ENCODE results near the gene HOMEZ.
A peak's percentile ranks its signal among the peaks of the same experiment; 100 is the strongest.

The HOMEZ gene

DNA sequence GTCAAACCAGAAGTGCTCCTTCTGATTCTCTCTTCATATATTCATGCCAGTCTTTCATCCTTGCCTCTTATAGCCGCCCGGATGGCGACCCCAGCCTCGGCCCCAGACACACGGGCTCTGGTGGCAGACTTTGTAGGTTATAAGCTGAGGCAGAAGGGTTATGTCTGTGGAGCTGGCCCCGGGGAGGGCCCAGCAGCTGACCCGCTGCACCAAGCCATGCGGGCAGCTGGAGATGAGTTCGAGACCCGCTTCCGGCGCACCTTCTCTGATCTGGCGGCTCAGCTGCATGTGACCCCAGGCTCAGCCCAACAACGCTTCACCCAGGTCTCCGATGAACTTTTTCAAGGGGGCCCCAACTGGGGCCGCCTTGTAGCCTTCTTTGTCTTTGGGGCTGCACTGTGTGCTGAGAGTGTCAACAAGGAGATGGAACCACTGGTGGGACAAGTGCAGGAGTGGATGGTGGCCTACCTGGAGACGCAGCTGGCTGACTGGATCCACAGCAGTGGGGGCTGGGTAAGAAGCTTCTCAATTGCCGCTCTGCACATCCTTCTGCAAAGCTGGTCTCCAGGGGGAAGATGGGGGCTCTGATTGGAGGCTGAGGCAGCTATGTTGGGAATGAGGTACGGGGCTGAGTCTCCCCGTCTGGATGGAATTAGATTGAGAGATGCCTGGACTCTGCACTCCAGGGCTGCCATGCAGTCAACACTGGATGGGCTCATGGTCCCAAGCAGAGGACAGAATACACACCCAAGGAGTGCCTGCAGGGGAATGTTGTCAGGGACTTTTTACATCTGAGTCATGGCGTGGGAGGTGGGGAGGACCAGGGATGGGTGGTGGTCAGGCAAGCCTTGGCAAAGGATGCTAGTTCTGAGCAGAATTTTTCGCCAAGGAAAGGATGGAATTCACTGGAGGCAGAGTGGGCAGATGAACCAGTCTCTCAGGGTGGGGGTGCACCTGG, 22.0 kb upstream of the HOMEZ start:
- Histone ChIP-seq H3K9me3 (ENCODE audit: control insufficient read depth in 1 of 2, low read length in 2 of 2) (no peaks in the 10 kb centered on the region), H3K36me3 (ENCODE audit: control insufficient read depth in 1 of 2, insufficient read depth in 2 of 2, low read length in 2 of 2) (peaks cover 18 to 22% of the 10 kb centered on the region in 2 donors), H3K4me1 (ENCODE audit: control insufficient read depth in 1 of 2, insufficient read depth in 2 of 2, low read length in 2 of 2) (peaks cover 38 to 41% of the 10 kb centered on the region in 2 donors), H3K27me3 (ENCODE audit: control insufficient read depth in 1 of 2, insufficient read depth in 2 of 2, low read length in 2 of 2) (no peaks in the 10 kb centered on the region), H3K4me3 (ENCODE audit: low read depth in 1 of 2, low read length in 2 of 2) (peak overlapping the region; percentile 80 to 89), H3K9ac (ENCODE audit: low read depth in 1 of 2, low read length in 2 of 2) (peak overlapping the region; percentile 84 to 97), H3K27ac (ENCODE audit: low read depth, low read length) (no peak overlapping the region)

DNA sequence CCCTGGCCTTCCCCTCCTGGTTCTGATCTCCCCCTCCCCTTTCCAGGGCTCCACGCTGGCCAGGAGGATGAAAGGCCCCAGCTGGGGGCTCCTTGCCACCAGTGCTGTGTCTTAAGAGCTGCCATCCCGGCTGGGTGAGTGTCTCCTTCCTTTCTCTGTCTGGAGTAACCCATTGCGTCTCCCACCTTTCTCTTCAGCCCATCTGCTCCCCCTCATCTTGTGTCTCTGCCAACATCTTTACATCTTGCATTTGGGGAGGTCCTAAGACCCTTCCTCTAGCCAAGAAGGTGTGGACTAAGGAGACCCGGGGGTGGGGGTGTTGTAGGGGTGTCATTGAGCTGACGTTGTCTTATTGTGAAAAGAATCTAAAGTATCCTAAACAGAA, 21.2 kb upstream of the HOMEZ start:
- Histone ChIP-seq H3K9ac (ENCODE audit: low read depth in 1 of 2, low read length in 2 of 2) (peak overlapping the region; percentile 84 to 97), H3K36me3 (ENCODE audit: control insufficient read depth in 1 of 2, insufficient read depth in 2 of 2, low read length in 2 of 2) (peaks cover 18 to 22% of the 10 kb centered on the region in 2 donors), H3K27ac (ENCODE audit: low read depth, low read length) (peak overlapping the region; percentile 81), H3K4me1 (ENCODE audit: control insufficient read depth in 1 of 2, insufficient read depth in 2 of 2, low read length in 2 of 2) (peaks cover 38 to 47% of the 10 kb centered on the region in 2 donors), H3K4me3 (ENCODE audit: low read depth in 1 of 2, low read length in 2 of 2) (peak overlapping the region; percentile 80 to 89), H3K27me3 (ENCODE audit: control insufficient read depth in 1 of 2, insufficient read depth in 2 of 2, low read length in 2 of 2) (no peaks in the 10 kb centered on the region), H3K9me3 (ENCODE audit: control insufficient read depth in 1 of 2, low read length in 2 of 2) (no peaks in the 10 kb centered on the region)

DNA sequence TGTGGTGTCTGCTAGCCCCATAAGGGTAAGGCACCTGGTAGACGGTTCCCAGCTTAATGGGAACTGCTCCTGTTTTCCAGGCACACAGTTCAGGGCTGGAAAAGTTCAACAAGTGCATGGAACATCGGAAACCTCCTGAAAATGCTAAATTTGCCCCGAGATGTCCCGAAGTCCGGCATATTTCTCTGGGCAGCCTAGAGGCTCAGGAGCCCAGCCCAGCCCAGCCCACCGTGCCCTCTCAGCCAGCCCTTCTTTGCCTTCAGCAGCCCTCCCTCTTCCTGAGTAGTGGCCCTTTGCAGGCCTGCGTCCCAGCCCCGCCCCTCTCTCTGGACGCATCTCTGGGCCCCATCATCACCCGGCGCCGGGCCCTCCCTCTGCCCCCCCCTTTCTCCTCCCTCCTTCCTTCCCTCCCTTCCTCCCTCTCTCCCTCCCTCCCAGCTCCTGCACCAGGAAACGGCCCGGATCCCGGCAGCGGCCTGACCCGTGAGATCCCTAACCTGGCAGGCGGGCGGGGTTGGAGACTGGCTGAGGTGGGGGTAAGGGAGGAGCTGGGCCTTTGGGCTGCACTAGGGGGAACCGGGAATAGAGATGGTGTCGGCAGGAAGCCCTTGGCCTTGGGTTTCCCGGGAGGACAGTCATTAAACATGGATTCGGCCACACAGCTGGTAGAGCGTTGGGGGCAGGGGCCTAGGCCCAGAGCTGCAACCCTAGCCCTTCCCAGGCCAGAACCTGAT, 20.6 kb upstream of the HOMEZ start, which contains the start of gene BCL2L2:
Gene BCL2L2, plus strand, starts transcription at position 422 of the 734 bp plus-strand sequence. CDS start 935 bp downstream, outside the sequence.
- H3K36me3 ChIP-seq (ENCODE audit: control insufficient read depth in 1 of 2, insufficient read depth in 2 of 2, low read length in 2 of 2), result peaks cover 17 to 18% of the 10 kb centered on the region in 2 donors
- peak within 1 kb of the TSS; percentile 81 for H3K27ac ChIP-seq (ENCODE audit: low read depth, low read length)
- no peaks in the 10 kb centered on the region for H3K27me3 ChIP-seq (ENCODE audit: control insufficient read depth in 1 of 2, insufficient read depth in 2 of 2, low read length in 2 of 2)
- H3K4me1 ChIP-seq (ENCODE audit: control insufficient read depth in 1 of 2, insufficient read depth in 2 of 2, low read length in 2 of 2), result peaks cover 38 to 47% of the 10 kb centered on the region in 2 donors
- H3K4me3 ChIP-seq (ENCODE audit: low read depth in 1 of 2, low read length in 2 of 2), result peak within 1 kb of the TSS; percentile 80 to 89
- no peaks in the 10 kb centered on the region for H3K9me3 ChIP-seq (ENCODE audit: control insufficient read depth in 1 of 2, low read length in 2 of 2)
- peak within 1 kb of the TSS; percentile 84 to 97 for H3K9ac ChIP-seq (ENCODE audit: low read depth in 1 of 2, low read length in 2 of 2)

DNA sequence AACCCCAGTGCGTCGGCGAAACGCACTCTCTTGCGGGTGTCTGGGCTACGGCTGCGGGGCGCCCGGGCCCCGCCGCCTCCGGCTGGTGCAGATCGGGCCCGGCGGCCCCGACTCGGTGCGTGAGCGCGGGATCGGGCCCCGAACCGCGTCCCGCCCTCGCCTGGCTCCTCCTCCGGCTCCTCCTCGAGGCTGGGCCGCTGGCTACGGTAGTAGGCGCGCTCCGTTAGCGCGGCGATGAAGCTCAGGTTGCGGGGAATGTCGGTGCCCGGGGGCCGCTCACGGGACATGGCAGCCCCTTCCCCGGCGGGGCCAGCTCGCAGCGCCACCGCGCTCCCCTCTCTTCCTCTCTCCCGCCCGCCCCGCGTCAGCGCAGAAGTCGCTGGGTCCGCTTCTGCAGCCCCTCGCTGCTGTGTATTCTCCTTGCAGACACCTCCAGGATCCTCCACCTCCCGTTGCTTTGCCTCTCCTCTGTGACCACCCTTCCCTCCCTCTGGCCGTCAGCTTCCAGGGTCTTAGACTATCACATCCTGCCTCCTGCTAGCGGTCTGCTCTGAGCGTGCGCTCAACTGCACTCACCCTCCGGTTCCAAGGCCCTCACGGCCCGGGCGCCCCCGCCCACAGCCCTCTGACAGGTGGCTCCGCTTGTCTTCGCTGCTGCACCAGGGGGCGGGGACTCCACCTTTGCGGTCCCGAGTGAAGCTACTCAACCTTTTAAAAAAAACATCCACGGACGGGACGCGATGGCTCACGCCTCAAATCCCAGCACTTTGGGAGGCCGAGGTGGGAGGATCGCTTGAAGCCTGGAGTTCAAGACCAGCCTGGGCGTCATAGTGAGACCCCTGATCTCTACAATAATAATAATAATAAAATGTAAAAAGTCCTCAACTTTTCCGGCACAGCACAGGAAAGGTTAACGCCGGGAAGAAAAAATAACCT, 16.6 kb upstream of the HOMEZ start, which contains the start of gene PPP1R3E:
Gene PPP1R3E, minus strand, starts transcription at position 570 of the 936 bp plus-strand sequence. Its CDS starts 283 bp downstream, at position 287.
- Histone ChIP-seq H3K27me3 (ENCODE audit: control insufficient read depth in 1 of 2, insufficient read depth in 2 of 2, low read length in 2 of 2) (no peaks in the 10 kb centered on the region), H3K36me3 (ENCODE audit: control insufficient read depth in 1 of 2, insufficient read depth in 2 of 2, low read length in 2 of 2) (peaks cover 0 to 7% of the 10 kb centered on the region in 2 donors), H3K9me3 (ENCODE audit: control insufficient read depth in 1 of 2, low read length in 2 of 2) (no peaks in the 10 kb centered on the region), H3K4me1 (ENCODE audit: control insufficient read depth in 1 of 2, insufficient read depth in 2 of 2, low read length in 2 of 2) (peaks cover 23 to 42% of the 10 kb centered on the region in 2 donors), H3K9ac (ENCODE audit: low read depth in 1 of 2, low read length in 2 of 2) (peak within 1 kb of the TSS; percentile 74 to 92), H3K4me3 (ENCODE audit: low read depth in 1 of 2, low read length in 2 of 2) (peak within 1 kb of the TSS; percentile 79 to 89), H3K27ac (ENCODE audit: low read depth, low read length) (peak within 1 kb of the TSS; percentile 98)

DNA sequence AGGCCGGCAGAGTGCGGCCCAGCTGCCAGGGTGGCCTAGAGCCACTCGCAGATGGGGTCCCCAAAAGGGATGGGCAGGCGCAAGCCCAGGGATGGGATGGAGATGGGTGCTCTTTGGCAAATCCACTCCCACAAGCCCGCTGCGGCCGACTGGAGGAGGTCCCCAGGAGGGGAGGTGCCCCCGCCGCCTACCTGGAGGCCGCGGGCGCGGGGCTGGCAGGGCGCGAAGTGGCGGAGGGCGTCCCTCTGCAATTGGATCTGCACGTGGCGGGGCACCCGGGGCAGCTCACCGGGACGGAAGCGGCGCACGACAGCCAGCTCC, 16.0 kb upstream of the HOMEZ start:
- H3K9ac ChIP-seq (ENCODE audit: low read depth in 1 of 2, low read length in 2 of 2), result peak overlapping the region; percentile 74 to 92
- H3K36me3 ChIP-seq (ENCODE audit: control insufficient read depth in 1 of 2, insufficient read depth in 2 of 2, low read length in 2 of 2), result peaks cover 0 to 7% of the 10 kb centered on the region in 2 donors
- peak overlapping the region; percentile 98 for H3K27ac ChIP-seq (ENCODE audit: low read depth, low read length)
- peak overlapping the region; percentile 79 to 89 for H3K4me3 ChIP-seq (ENCODE audit: low read depth in 1 of 2, low read length in 2 of 2)
- peaks cover 20 to 35% of the 10 kb centered on the region in 2 donors for H3K4me1 ChIP-seq (ENCODE audit: control insufficient read depth in 1 of 2, insufficient read depth in 2 of 2, low read length in 2 of 2)
- no peaks in the 10 kb centered on the region for H3K9me3 ChIP-seq (ENCODE audit: control insufficient read depth in 1 of 2, low read length in 2 of 2)
- H3K27me3 ChIP-seq (ENCODE audit: control insufficient read depth in 1 of 2, insufficient read depth in 2 of 2, low read length in 2 of 2), result no peaks in the 10 kb centered on the region

DNA sequence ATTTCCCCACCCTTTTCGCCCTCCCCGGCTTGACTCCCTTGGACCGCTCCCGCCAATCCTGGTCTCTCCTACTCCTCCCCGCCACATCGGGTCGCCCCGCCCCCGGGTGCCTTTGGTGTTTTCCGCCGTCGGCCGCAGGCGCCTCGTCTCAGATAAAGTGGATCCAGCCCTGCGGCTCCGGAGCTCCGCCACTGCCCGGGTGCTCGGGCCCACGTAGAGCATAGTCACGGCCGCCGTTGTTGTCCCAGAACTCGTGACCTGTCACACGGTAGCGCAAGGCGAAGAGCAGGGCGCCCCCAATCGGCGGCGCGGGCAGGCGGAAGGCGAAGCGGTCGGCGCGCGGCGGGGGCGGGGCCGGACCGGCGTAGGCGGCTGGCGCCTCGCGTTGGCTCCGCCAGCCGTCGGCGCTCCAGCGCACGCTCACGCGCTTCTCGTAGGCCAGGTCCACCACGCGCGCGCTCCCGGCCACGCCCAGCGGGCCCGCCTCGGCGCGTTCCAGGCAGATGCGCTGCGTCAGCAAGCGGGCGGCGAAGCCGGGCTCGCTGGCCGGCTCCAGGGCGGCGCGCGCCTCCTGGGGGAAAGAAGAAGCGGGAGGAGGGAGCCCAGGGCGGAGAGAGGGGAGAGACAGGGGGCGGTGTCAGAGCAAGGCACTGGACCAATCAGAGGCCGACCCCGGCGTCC, 15.5 kb upstream of the HOMEZ start:
- peaks cover 0 to 7% of the 10 kb centered on the region in 2 donors for H3K36me3 ChIP-seq (ENCODE audit: control insufficient read depth in 1 of 2, insufficient read depth in 2 of 2, low read length in 2 of 2)
- H3K9me3 ChIP-seq (ENCODE audit: control insufficient read depth in 1 of 2, low read length in 2 of 2), result no peaks in the 10 kb centered on the region
- H3K27ac ChIP-seq (ENCODE audit: low read depth, low read length), result peak overlapping the region; percentile 98
- peak overlapping the region; percentile 95 for H3K4me3 ChIP-seq (ENCODE audit: low read depth in 1 of 2, low read length in 2 of 2)
- no peaks in the 10 kb centered on the region for H3K27me3 ChIP-seq (ENCODE audit: control insufficient read depth in 1 of 2, insufficient read depth in 2 of 2, low read length in 2 of 2)
- peaks cover 20 to 33% of the 10 kb centered on the region in 2 donors for H3K4me1 ChIP-seq (ENCODE audit: control insufficient read depth in 1 of 2, insufficient read depth in 2 of 2, low read length in 2 of 2)
- peak overlapping the region; percentile 92 to 97 for H3K9ac ChIP-seq (ENCODE audit: low read depth in 1 of 2, low read length in 2 of 2)

DNA sequence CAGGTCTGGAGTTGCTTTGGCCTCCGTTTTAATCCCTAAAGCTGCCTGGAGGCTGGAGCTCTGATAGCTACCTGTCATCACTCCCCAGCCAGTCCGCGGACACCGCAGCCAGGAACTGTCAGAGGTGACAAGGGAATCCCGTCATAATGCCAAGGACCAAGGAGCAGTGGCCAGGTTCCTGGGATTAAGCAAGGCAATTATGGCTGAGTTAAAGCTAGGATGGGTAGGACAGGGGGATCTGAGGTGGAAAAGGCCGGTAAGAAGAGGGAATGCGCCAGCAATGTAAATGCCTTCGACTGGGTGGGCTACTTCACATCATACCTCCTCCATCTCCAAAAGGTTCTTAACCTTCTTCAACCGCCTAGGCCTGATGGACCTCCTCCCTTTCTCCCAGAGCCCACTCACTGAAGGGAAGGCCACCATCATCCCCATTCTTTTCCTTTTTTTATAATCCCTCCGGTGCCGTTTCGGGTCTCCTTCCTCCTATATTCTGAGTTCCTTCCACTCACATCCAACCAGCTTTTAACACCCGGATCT, 14.8 kb upstream of the HOMEZ start:
- Histone ChIP-seq H3K9me3 (ENCODE audit: control insufficient read depth in 1 of 2, low read length in 2 of 2) (no peaks in the 10 kb centered on the region), H3K27me3 (ENCODE audit: control insufficient read depth in 1 of 2, insufficient read depth in 2 of 2, low read length in 2 of 2) (no peaks in the 10 kb centered on the region), H3K9ac (ENCODE audit: low read depth in 1 of 2, low read length in 2 of 2) (peak overlapping the region; percentile 86 to 97), H3K27ac (ENCODE audit: low read depth, low read length) (peak overlapping the region; percentile 85), H3K4me3 (ENCODE audit: low read depth in 1 of 2, low read length in 2 of 2) (peak overlapping the region; percentile 95), H3K4me1 (ENCODE audit: control insufficient read depth in 1 of 2, insufficient read depth in 2 of 2, low read length in 2 of 2) (peaks cover 14 to 27% of the 10 kb centered on the region in 2 donors), H3K36me3 (ENCODE audit: control insufficient read depth in 1 of 2, insufficient read depth in 2 of 2, low read length in 2 of 2) (peaks cover 0 to 7% of the 10 kb centered on the region in 2 donors)

DNA sequence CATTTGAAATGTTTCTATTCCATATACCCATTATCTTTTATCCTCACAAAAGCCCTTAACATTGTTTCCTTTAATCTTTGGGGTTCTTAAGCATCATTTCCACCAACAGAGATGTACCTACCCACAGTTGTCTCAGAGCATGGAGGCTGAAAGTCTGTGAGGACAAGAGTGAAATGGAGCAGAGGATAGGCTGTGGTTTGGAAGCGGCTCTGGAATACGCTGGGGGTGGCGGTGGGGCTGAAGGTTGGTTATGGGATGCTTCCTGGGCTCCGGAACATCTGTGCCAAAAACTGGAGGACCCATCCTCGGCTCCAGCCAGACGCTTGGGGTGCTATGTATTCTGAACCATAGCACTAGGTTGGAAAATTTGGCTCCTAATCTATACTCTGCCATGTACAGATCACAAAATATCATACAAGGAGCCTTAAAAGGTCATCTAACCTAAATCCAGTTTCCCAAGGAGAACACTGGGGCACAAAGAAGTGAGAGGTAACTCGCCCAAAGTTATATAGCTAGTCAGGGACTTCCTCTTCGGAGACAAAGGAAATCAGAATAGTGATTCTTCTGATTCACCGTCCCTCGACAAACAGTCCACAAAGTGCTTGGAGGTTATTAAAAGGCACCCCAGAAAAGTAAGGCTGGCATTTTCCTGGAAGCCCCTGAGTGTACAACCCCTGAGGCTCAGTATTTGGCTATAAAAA, 14.2 kb upstream of the HOMEZ start:
- Histone ChIP-seq H3K36me3 (ENCODE audit: control insufficient read depth in 1 of 2, insufficient read depth in 2 of 2, low read length in 2 of 2) (peaks cover 0 to 7% of the 10 kb centered on the region in 2 donors), H3K9me3 (ENCODE audit: control insufficient read depth in 1 of 2, low read length in 2 of 2) (no peaks in the 10 kb centered on the region), H3K27ac (ENCODE audit: low read depth, low read length) (peak overlapping the region; percentile 85), H3K27me3 (ENCODE audit: control insufficient read depth in 1 of 2, insufficient read depth in 2 of 2, low read length in 2 of 2) (no peaks in the 10 kb centered on the region), H3K9ac (ENCODE audit: low read depth in 1 of 2, low read length in 2 of 2) (peak overlapping the region; percentile 86 to 97), H3K4me3 (ENCODE audit: low read depth in 1 of 2, low read length in 2 of 2) (peak overlapping the region; percentile 95), H3K4me1 (ENCODE audit: control insufficient read depth in 1 of 2, insufficient read depth in 2 of 2, low read length in 2 of 2) (peaks cover 10 to 25% of the 10 kb centered on the region in 2 donors)

Measured in duodenal mucosa (tissue), 2 donors.